ENCODE results near the gene PCBP2.
"Not testable (repeated sequence)": the region's sequence is repeated elsewhere in the genome, so short reads cannot be mapped to it uniquely, and the experiment has no call there.

Gene PCBP2

GRCh38 chr12:53441040-53441833, 10.7 kb upstream of the PCBP2 start, which contains the start of gene PRR13:
Gene PRR13, plus strand, starts transcription at chr12:53441734. Its CDS starts 981 bp downstream, at chr12:53442715.
- peak; percentile 97 for DNase-seq

GRCh38 chr12:53443955-53444354, 7.9 kb upstream of the PCBP2 start:
- no peak for DNase-seq

- not testable (repeated sequence) for DNase-seq
Observed at GRCh38 chr12:53444593-53445325, 7.1 kb upstream of the PCBP2 start.

- no peak for DNase-seq
Observed at GRCh38 chr12:53450936-53451335, 966 bp upstream of the PCBP2 start.

- peak; percentile 72 for DNase-seq
Observed at GRCh38 chr12:53452159-53453077, 516 bp downstream of the PCBP2 start.

GRCh38 chr12:53453953-53454640, 2.2 kb downstream of the PCBP2 start:
- DNase-seq, result no peak

GRCh38 chr12:53454707-53455106, 2.8 kb downstream of the PCBP2 start:
- no peak for DNase-seq

GRCh38 chr12:53456654-53457366, 4.9 kb downstream of the PCBP2 start:
- no peak for DNase-seq

- DNase-seq, result no peak
Observed at GRCh38 chr12:53459097-53459496, 7.2 kb downstream of the PCBP2 start.

GRCh38 chr12:53461059-53461458, 9.2 kb downstream of the PCBP2 start:
- DNase-seq, result no peak

GRCh38 chr12:53461591-53461990, 9.7 kb downstream of the PCBP2 start:
- DNase-seq, result no peak

GRCh38 chr12:53462935-53463334, 11.0 kb downstream of the PCBP2 start:
- no peak for DNase-seq

- DNase-seq, result no peak
Observed at GRCh38 chr12:53463802-53464560, 12.1 kb downstream of the PCBP2 start.

- DNase-seq, result no peak
Observed at GRCh38 chr12:53464685-53465418, 12.9 kb downstream of the PCBP2 start.

- no peak for DNase-seq
Observed at GRCh38 chr12:53465679-53466078, 13.8 kb downstream of the PCBP2 start.

- no peak for DNase-seq
Observed at GRCh38 chr12:53466640-53467039, 14.7 kb downstream of the PCBP2 start.

- no peak for DNase-seq
Observed at GRCh38 chr12:53467082-53467481, 15.2 kb downstream of the PCBP2 start.

- no peak for DNase-seq
Observed at GRCh38 chr12:53467880-53468279, 16.0 kb downstream of the PCBP2 start.

- no peak for DNase-seq
Observed at GRCh38 chr12:53468282-53468681, 16.4 kb downstream of the PCBP2 start.

- no peak for DNase-seq
Observed at GRCh38 chr12:53472056-53472582, 20.2 kb downstream of the PCBP2 start.
